RPMI7951 (cell line): Measurements from ENCODE around the gene GRIP1. TPM values are rescaled to one million over a fixed set of nuclear protein-coding genes. Genes with fewer than 3 reads are reported as not detected.

ENCODE experiments used
- DNase-seq: peaks from one replicate; pipeline ENCODE4 v3.0.0-alpha.2; 2012; ENCODE audit warnings: low read depth
- total RNA-seq: library from RNA; depleted of rRNA; stranded (reverse); fragments of >200 nt; shearing (Covaris generic); gene quantifications from 2 replicates; pipeline ENCODE4 v1.2.3, GENCODE V29; 2014

GRIP1 gene
- total RNA-seq, 1 experiment from 2014 or later, result not detected

DNA sequence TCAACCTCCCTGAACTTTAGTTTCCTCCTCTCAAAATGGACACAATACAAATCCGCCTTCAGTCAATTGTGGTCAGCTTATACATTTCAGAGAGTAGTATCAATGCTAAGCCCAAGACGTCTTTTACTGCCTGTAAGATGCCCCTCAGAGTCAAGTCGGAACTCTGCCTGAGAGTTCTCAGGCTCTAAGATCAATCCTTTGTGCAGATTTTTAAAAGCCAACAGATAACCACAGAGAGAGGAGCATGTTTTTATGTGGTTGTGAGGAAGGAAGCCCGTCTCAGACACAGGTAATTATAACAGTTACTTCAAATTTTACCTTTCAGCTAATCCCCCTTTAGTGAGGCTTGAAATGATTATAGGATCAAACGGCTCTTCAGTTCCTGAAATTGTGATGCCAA lies 285.0 kb downstream of the GRIP1 start:
- no peak for DNase-seq

DNA sequence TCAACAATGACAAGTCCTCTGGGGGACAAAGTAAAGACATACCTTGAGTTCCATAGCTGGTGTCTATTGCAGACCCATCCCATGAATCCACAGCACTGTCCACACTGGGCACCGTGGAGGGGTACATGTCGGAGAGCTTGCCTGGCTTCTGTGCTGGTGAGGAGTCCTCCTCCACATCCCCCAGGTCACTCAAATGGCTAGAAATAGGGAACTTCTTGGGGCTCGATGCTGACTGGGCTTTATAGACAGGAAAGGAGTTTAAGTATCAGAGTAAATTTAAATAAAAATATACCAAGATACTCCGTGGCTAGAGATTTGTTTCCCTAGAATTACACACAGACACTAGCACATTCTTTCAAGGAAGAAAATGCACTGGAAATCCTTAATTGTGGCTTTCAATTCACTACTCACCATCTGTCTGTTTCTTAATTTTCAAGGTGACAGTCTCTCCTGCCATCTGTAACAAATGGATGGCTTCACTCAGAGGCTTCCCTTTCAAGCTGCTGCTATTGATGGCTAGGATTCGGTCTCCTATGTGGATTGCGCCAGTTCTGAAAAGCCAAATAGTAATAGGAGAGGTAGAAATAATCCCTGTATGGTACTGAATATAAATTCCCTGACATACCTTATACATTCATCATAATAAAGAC lies 286.5 kb downstream of the GRIP1 start:
- DNase-seq, result no peak

DNA sequence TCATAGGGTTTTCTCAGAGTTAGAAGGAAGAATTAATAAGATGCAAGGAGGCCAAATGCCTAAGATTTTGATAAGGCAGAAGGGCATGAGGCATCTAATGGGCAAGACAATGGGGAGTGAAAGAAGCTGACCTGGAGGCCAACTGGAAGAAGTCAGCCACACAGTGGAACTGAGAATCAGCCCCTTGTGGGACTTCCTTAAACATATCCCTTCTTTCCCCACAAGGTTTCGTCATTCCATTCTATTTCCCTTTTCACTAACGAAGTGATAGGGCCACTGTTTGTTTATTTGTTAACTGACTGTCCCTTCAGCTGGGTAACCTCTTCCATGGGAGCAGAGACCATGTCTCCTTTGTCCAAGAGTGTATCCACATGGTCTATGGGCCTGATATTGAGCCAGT lies 290.4 kb downstream of the GRIP1 start:
- no peak for DNase-seq

DNA sequence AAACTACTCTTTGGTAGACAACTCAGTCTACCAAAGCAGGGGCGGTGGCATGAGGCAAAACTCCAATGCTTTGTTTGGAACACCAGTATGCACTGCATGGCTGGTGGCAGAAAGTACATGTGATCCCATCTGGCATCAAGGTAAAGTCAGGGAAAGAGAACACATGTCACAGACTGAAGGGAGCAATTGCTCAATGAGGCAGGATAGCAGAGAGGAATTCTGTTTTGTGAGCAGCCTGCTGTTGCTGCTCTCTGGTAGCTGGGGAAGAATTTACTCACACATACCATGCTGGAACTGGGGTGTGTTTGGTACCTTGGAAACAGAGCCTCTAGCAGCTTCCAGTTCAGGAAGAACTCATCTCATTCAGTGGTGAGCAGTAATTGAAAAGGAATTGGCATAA lies 291.8 kb downstream of the GRIP1 start:
- no peak for DNase-seq

DNA sequence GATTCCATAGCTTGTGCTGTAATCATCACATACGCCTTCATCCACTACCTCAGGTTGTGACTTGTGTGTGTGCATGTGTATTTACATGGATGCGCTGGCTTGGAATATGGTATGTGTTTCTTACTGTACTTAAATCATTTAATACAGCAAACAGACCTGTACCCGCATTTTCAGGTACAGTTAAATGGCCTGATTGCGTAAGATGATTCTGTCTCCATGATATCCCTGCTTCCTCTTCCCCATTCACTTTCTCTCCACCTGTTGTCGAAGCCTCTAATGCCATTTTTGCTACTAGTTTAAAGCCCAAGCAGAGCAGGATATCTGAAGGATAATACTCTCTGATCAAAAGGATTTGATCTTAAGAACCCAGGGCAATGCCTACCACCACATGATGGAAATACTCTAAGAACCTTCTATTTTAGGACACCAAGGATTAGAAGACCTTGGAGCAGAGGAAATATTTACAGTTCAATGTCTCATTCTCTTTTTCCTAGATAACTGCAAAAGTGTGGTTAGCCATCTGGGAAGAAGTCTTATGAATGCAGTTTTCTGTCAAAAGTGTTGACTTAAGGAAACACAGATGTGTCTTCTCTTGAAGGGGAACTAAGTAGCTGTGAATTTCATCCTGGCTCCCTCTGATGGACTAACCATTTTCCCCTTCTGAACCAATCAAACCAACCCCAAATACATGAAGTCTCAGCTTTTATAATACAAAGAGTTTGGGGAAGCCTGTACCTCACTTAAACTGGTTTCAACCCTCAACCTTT lies 297.9 kb downstream of the GRIP1 start:
- no peak for DNase-seq

DNA sequence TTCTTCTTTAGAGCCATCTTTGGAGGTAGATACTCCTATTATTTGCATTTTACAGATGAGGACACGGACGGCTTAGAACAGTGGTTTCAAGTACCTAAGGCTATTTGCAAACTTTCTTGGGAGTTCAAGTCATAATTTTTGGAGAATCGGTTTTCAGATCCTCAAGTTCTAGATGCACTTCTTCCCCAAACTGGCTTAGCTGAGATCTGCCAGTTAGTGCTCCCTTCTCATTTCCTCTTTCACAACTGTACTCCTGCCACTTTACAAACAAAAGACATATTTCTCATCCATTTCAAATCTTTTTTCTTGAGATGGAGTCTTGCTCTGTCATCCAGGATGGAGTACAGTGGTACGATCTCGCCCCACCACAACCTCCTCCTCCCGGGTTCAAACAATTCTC lies 299.3 kb downstream of the GRIP1 start:
- DNase-seq, result no peak

DNA sequence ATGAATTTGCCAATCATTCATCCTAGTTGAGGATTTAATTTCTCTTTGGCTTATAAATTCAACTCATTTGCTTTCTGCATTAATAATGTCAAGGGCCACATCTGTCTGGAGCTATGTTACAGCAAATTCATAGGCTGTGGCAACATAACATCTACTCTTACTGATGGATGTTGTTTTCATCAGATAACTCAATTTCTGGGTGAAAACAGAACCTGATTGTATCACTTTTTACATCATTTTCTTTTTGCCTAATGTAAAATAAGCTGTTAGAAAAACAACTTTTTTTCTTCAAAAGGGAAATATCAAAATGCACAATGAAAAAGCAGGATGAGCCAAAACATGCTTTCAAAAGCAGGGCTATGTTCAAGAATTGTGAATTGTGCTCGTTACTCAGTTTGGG lies 303.3 kb downstream of the GRIP1 start:
- DNase-seq, result no peak

DNA sequence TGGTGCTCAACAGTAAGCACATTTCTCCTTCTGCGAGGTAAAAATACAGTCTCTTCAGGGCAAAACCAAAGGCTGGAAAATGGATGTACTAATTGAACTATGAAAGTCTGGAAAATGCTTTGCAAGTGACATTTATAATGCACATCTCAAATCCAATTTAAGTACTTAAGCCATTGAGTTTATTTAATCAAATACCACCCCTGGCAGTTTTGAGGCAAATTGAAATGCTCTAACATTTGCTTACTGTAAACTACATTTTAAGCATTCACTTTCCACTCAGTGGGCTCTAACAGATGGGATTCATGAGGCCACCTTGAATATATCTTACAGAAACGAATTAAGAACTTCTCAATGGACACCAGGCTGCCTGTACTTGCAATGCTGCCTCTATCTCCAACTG lies 306.9 kb downstream of the GRIP1 start:
- no peak for DNase-seq

DNA sequence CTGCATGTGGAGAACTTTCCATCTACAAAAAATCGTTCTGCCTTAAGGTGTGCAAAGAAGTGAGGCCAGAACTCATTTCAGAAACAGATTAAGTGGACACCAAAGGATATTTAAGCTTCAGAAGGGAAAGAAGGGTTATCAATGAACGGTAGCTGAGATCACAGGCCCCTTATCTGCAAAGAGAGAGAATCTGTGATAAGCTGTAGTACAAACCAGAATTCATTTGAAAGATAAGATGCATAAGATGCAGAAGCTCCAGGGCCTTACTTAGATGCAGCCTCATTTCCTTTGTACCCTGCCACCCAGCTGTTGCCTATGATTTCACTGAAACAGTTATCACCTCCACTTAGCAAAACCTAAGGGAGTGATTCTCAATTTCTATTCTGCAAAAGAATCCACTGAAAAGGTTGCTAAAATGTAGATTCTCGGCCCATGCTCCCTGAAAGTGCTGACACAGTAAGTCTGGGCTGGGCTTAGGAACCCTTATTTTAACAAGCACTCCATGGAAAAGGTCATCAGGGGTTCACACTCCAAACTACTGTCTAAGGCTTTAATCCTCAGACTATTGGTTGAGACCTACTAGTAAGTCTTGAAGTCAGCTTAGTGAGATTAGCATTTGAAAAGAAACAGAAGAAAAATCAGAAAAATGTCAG lies 311.7 kb downstream of the GRIP1 start:
- no peak for DNase-seq

DNA sequence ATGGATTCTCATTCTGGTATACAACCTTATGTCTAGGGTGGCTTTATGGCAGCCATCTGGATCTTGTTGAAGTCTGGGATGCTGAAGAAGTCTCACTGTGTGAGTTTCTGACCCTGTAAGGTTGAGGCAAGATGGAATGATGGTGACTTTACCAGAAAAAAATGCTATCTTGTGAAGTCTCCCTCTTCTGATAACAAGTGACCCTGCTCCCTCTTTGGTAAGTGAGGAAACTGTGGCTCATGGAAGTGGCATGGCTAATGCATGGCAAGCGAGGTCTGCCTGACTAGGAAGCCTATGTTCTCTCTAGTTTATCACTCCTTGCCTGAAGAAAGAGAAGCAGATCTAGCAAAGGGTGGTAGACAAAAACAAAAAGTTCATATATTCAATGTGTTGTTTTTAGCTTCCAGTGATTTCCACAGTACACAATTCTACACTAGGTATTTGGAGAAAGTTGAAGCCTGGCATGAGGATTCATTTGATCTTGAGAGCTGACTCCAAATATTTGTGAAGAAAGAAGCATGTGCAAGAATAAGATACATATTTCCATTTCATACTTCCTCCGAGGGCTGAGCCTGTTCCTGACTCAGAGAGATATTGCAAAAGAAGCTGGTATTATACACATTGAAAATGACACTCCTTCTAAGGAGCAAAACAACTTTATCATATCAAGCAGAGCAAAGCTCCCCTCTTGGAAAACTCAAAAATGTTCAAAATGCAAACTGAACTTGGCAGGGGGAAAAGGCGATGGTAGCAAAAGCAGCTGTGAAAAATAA lies 313.0 kb downstream of the GRIP1 start:
- DNase-seq, result no peak

DNA sequence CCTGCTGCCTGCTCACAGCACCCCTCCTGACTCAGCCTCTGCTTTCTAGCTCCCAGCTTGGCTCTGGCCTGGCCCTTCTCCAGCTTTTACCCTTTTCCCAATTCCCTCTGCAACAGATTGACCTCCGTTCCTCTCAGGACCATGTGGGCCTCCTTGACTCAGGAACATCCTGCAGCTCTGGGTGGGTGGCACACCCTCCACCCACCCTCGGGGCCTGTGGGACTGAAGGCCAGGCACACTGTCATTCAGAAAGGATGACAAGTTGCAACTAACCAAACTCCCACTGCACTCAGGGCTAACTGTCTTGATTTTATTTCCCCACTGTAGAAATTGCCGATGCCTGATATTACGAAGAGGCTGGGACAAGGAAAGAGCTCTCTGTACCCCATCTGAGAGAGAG lies 317.2 kb downstream of the GRIP1 start:
- no peak for DNase-seq

DNA sequence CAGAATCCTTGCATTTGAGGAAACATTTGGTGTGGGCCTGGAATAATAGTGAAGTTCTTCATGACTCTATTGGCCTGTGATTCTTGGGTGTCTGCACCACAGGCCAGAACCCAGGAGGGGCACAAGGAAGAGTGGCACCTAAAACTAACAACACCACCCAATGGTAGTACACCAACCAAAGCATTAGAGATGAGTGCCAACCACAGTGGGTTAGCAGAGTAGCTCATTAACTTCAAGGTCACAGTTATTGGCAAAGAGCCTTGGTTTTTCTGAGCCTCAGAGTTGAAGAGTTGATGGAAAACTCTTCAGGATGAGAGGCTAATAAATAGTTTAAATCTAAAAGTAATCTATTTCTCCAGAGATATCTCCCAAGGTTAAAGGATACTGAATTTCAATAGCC lies 319.6 kb downstream of the GRIP1 start:
- no peak for DNase-seq

DNA sequence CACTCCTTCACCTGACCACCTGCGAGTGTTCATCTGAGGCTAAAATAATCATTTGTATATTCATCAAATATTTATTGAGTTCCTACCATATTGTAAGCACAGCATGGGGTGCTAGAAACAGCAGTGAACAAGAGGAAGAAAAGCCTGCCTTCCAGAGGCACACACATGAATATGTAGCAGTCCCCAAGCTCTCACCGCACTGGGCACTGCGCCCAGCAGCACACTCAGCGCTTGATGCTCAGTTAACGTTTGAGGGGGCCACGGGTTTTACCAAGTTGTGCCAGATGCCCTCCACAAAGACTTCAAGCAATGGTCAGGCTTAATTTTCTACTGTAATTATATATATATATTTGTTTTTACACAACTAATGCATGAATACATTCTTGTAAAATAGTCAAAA lies 324.6 kb downstream of the GRIP1 start:
- DNase-seq, result no peak

DNA sequence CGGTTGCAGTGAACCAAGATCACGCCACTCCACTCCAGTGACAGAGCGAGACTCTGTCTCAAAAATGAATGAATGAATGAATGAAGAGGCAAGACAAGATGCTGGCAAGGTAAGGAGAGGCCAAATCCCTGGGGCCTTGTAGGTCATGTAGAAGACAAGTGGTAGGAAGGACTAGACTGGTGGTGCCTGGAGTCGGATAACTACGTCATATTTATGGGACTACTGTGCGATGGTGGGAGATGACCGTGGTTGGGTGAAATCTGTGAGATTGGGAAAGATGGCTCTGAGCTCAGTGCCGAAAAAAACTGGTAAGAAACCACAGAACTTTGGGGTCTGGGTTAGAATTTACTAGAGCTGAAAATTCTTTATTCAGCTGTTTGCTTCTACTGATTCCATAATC lies 326.0 kb downstream of the GRIP1 start:
- DNase-seq, result no peak

DNA sequence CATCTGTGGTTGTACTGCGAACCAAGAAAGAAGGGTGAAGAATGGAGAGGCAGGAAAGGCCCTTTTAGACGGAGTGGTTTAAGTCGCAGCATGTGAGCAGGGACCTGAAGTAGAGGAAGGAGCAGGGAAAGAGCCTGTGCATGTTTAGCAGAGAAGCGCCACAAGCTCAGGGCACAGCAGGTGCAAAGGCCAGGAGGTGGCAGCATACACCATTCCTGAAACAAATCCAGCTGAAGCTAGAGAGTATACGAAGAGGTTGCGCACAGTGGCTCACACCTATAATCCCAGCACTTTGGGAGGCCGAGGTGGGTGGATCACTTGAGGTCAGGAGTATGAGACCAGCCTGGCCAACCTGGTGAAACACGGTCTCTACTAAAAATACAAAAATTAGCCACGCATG lies 326.7 kb downstream of the GRIP1 start:
- DNase-seq, result peak; percentile 1

DNA sequence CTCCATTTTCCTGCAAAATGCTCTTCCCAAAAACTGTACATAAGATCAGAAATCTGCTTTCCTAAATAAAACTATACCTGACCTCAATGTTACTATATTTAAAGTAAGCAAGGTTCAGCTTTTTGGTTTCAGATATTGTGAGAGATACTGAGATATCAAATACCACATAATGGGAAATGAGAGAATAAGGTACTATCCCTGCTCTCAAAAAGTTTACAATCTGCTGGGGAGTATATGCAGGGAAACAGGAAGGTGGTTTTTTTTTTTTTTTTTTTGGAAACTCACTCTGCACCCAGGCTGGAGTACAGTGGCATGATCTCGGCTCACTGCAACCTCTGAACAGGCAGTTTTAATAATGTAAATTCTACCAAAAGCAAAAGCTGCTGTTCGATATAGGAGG lies 327.6 kb downstream of the GRIP1 start:
- DNase-seq, result no peak

DNA sequence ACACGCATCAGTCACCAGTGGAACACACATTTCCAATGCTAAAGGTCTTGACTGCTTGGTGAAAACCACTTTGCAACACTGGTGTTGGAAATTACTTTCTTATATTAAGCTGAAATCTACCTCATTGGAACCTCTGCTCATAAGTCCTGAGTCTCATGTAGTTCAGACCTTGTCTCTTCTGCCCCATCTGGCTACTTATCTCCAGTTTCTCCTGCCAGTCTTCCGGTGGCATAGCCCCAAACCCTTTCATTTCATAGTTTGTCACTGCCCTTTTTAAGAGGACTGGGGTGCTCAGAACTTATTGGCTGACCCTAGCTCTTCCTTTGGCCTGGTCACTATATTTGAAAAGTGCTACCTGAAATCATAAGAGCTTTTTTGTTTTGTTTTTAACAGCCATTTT lies 332.9 kb downstream of the GRIP1 start:
- DNase-seq, result no peak

DNA sequence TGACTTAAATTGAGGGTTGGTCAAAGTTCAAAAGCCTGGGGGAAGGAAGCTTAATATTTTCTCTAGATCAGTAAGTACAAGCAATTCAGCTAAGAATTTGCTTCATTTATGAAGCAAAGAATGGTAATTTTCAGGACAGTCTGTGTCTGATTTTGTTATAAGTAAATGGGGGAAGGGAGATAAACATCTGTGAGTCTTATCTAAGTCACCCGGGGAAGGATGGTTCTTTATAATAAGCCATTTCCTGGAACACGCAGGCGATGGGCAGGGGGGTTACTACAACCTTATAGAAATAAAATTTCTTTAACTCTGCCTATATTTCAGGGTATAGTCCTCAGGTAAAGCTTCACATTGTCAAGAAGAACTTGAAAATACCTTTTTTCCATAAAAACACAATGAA lies 333.7 kb downstream of the GRIP1 start:
- DNase-seq, result no peak

DNA sequence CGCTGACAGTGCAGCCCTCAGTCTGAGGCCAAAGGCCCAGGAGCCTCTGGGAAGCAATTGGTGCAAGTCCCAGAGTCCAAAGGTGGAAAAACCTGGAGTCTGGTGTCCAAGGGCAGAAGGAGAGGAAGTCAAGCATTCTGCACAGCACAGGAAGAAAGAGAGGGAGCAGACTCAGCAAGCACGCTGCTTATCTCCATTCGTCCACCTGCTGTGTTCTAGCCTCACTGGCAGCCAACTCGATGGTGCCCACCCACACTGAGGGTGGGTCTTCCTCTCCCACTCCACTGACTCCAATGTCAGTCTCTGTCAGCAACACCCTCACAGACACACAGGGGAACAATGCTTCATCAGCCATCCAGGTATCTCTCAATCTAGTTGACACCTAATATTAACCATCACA lies 337.8 kb downstream of the GRIP1 start:
- DNase-seq, result no peak

DNA sequence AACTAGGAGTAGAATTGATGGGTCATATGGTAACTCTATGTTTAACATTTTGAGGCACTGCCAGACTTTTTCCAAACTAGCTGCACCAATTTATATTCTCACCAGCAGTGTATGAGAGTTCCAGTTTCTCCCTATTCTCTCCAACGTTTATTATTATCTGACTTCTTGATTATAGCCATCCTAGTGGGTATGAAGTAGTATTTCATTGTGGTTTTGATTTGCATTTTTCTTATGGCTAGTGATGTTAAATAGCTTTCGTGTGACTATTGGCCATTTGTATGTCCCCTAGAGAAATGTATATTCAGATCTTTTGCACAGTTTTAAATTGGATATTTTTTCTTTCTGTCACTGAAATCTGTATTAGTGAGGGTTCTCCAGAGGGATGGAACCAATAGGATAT lies 338.7 kb downstream of the GRIP1 start:
- peak; percentile 1 for DNase-seq

DNA sequence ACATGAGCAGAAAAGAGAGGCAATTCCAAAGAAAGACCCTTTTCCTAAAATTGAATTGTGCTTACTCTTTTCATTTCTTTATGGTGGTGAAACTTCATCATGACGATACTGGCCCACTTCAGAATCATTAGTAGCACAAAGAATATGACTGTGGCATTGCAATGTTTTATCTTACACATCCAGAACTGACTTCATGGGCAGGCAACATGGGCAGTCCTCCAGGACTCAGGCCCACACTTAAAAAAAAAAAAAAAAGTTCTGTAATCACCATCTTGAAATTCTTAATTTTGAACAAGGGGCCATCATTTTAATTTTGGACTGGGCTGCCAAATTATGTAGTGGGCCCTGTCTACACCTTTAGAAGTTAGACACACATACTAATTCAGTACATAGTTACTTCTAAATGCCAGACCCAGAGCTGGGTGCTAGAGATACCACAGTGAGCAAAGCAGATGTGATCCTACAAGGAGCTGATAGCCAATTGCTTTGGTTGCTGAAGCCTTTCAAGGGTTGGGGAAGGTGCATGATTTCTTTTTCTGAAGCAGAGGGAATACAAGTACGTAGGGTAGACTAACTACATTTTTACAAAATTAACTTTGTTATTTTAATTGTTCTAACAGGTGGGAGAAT lies 341.4 kb downstream of the GRIP1 start:
- DNase-seq, result no peak

DNA sequence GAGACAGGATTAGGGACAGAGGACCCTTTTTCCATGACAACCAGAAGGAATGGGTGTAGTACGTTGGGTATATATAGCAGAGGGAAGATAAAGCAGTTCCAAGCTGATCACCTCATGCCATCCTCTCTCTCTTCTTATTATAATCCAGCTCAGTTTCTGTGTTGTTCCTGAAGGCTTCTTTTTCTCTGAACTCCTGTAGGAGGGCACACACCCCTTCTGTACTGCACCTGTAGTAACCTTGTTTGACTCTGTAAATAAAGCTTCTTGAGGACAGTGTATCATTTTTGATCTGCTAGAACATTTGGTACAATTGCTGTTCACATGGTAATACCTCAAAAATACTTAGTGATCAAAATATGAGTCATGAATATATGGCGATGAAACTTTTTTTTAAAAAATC lies 343.1 kb downstream of the GRIP1 start:
- DNase-seq, result no peak
